Endothelial cell of umbilical vein (primary cell): ENCODE data around the gene PDLIM3. TPM values are rescaled to one million over a fixed set of nuclear protein-coding genes. Genes with fewer than 3 reads are reported as not detected.

ENCODE experiments used
- BruUV-seq: library from RNA; stranded (reverse); fragments of 400-500 nt; replicated peaks from 2 replicates; lab custom pipeline; 2021; lab: Mats Ljungman, UMichigan
- CTCF ChIA-PET: fragments of 300-600, 350-600 bp; sonication (Branson Sonifier 250); formaldehyde crosslinking; loops from one replicate; lab custom pipeline; 2021; ENCODE audit warnings: antibody characterized with exemption, inconsistent platforms; lab: Charles Lee
- POLR2A ChIA-PET: fragments of 300-600, 350-600 bp; sonication (Branson Sonifier 250); formaldehyde crosslinking; loops from one replicate; lab custom pipeline; 2021; ENCODE audit warnings: antibody characterized with exemption, inconsistent platforms; lab: Charles Lee
- DNase-seq: peaks from one replicate; pipeline ENCODE4 v3.0.0-alpha.2; 2011; ENCODE audit warnings: low read depth, low spot score
- FAIRE-seq: peaks from 2 replicates; lab custom pipeline; 2011; peaks lifted over from hg19 to GRCh38; lab: Jason Lieb, UNC
- H2AFZ ChIP-seq: 2 replicates; pipeline ENCODE4 v1.6.0; 2012; ENCODE audit warnings: low read depth, low read length, control low read depth, inconsistent platforms
- H3K27ac ChIP-seq: 2 replicates; pipeline ENCODE4 v1.5.1; 2011; ENCODE audit warnings: low read depth, mild to moderate bottlenecking, control low read depth, low read length, moderate library complexity; ENCODE audit not compliant: insufficient read depth
- H3K27me3 ChIP-seq, 2 experiments: 2 replicates each; pipeline versions ENCODE4 v1.6.0 to v1.6.1; 2011; ENCODE audit warnings: low read length in 2 of 2, mixed read lengths in 1 of 2; ENCODE audit not compliant: control insufficient read depth in 2 of 2, insufficient read depth in 2 of 2
- H3K36me3 ChIP-seq, 2 experiments: 2 replicates in 1 of 2; 3 replicates in 1 of 2; pipeline ENCODE4 v1.5.1; 2011; ENCODE audit warnings: low read length in 2 of 2, mild to moderate bottlenecking in 1 of 2, moderate library complexity in 1 of 2; ENCODE audit not compliant: control insufficient read depth in 2 of 2, insufficient read depth in 2 of 2; ENCODE audit errors: extremely low read depth in 1 of 2
- H3K4me1 ChIP-seq: 3 replicates; pipeline ENCODE4 v1.5.1; 2011; ENCODE audit warnings: mild to moderate bottlenecking, low read length; ENCODE audit not compliant: control insufficient read depth, insufficient read depth; ENCODE audit errors: extremely low read depth
- H3K4me2 ChIP-seq: 2 replicates; pipeline ENCODE4 v1.6.1; 2011; ENCODE audit warnings: low read length, control low read depth, mixed read lengths; ENCODE audit not compliant: insufficient read depth
- H3K4me3 ChIP-seq, 3 experiments: fragments of 200-600 bp in 1 of 3; sonication (generic), shearing (Covaris generic) in 1 of 3; replicated peaks in 1 of 3; 2 replicates each; pipeline ENCODE4 v1.5.1; 2011 to 2016; ENCODE audit warnings: control low read depth in 3 of 3, low read length in 3 of 3, mild to moderate bottlenecking in 2 of 3, inconsistent platforms in 1 of 3, low read depth in 1 of 3, moderate library complexity in 1 of 3; ENCODE audit not compliant: insufficient read depth in 1 of 3
- H3K79me2 ChIP-seq: 2 replicates; pipeline ENCODE4 v1.6.0; 2012; ENCODE audit warnings: low read length, inconsistent platforms; ENCODE audit not compliant: control insufficient read depth, insufficient read depth
- H3K9ac ChIP-seq: replicated peaks from 2 replicates; pipeline ENCODE3; 2011; ENCODE audit warnings: low read length, control low read depth; ENCODE audit not compliant: insufficient read depth; ENCODE audit errors: extremely low read depth
- H3K9me1 ChIP-seq: replicated peaks from 3 replicates; pipeline ENCODE4 v1.6.0; 2011; ENCODE audit warnings: mild to moderate bottlenecking, low read length; ENCODE audit not compliant: control insufficient read depth, insufficient read depth; ENCODE audit errors: extremely low read depth
- H3K9me3 ChIP-seq: replicated peaks from 2 replicates; pipeline ENCODE4 v1.5.1; 2012; ENCODE audit warnings: low read length, inconsistent platforms; ENCODE audit not compliant: control insufficient read depth, insufficient read depth
- H4K20me1 ChIP-seq: replicated peaks from 2 replicates; pipeline ENCODE3; 2011; ENCODE audit warnings: mild to moderate bottlenecking, low read length; ENCODE audit not compliant: control insufficient read depth, insufficient read depth; ENCODE audit errors: extremely low read depth
- CTCF ChIP-seq, 2 donors: IDR thresholded peaks; 1 replicate in 1 of 2; 2 replicates in 1 of 2; pipeline ENCODE4 v1.5.1; 2011; ENCODE audit warnings: low read length in 2 of 2, mild to moderate bottlenecking in 2 of 2, moderate library complexity in 2 of 2, control low read depth in 1 of 2, inconsistent platforms in 1 of 2, low read depth in 1 of 2; ENCODE audit not compliant: insufficient read depth in 1 of 2; ENCODE audit errors: extremely low read depth in 1 of 2
- EZH2 ChIP-seq: IDR thresholded peaks from 2 replicates; pipeline ENCODE4 v1.6.1; 2012; ENCODE audit warnings: borderline replicate concordance, low read depth, mild to moderate bottlenecking, moderate library complexity, low read length, inconsistent platforms; ENCODE audit not compliant: severe bottlenecking
- FOS ChIP-seq: IDR thresholded peaks from 2 replicates; pipeline ENCODE4 v1.6.1; 2011; ENCODE audit warnings: mild to moderate bottlenecking, low read length, moderate library complexity, borderline replicate concordance; ENCODE audit not compliant: insufficient read depth
- GATA2 ChIP-seq: IDR thresholded peaks from 2 replicates; pipeline ENCODE4 v1.7.0; 2011; ENCODE audit warnings: low read depth, mild to moderate bottlenecking, moderate library complexity, mixed read lengths, low read length; ENCODE audit not compliant: insufficient read length, insufficient read depth
- JUN ChIP-seq: IDR thresholded peaks from 2 replicates; pipeline ENCODE4 v1.6.1; 2011; ENCODE audit warnings: borderline replicate concordance, low read depth; ENCODE audit not compliant: insufficient read length, insufficient read depth
- MAX ChIP-seq: IDR thresholded peaks from 2 replicates; pipeline ENCODE4 v1.6.1; 2011; ENCODE audit not compliant: insufficient read depth, insufficient read length
- MYC ChIP-seq: IDR thresholded peaks from one replicate; pipeline ENCODE4 v1.6.1; 2011; ENCODE audit warnings: mild to moderate bottlenecking, low read depth, low read length
- POLR2A ChIP-seq: IDR thresholded peaks from 2 replicates; pipeline ENCODE4 v1.6.1; 2012; ENCODE audit warnings: low read depth, mild to moderate bottlenecking, control low read depth, low read length
- POLR2AphosphoS5 ChIP-seq: IDR thresholded peaks from 2 replicates; pipeline ENCODE4 v1.6.1; 2012; ENCODE audit warnings: low read depth, mild to moderate bottlenecking, control low read depth, low read length, moderate library complexity; ENCODE audit not compliant: insufficient read depth
- dilution Hi-C: fragments of 300-500 bp; cut with MboI; formaldehyde crosslinking; loops from one replicate; pipeline ENCODE4 v1.15.0; 2019; ENCODE audit warnings: low sequenced_read_pairs; ENCODE audit not compliant: extremely low pct_ligation_motif_present
- intact Hi-C: fragments of 100-400 bp; cut with micrococcal nuclease; formaldehyde crosslinking; loops from one replicate; pipeline ENCODE4 v1.10.0; 2022
- polyA plus RNA-seq, 4 experiments: library from polyadenylated mRNA; depleted of rRNA in 3 of 4; stranded (reverse) in 3 of 4; unstranded in 1 of 4; fragments of >200 nt; gene quantifications; 2 replicates each; pipeline versions ENCODE4 v1.2.1 to v1.2.3, GENCODE V29; 2011 to 2012; ENCODE audit warnings: missing spikeins in 1 of 4
- total RNA-seq: library from RNA; stranded (reverse); gene quantifications from 2 replicates; pipeline ENCODE4 v1.2.3, GENCODE V29; 2021

Gene PDLIM3
- total and polyA plus RNA-seq, 2 donors (not counting 3 experiments of a cell fraction or from before 2014, with no cell fraction given) = 9.7 to 17.6 TPM

GRCh38 chr4:185536411-185536709, 1.1 kb upstream of the PDLIM3 start:
- H3K27me3 ChIP-seq = peaks cover 0 to 6% of the 10 kb centered on the region in 2 experiments
- no peak overlapping the region for H3K9ac ChIP-seq

More at GRCh38 chr4:185536411-185536709, 1.1 kb upstream of the PDLIM3 start:
- dilution Hi-C loops = no loop called here
- BruUV-seq = no TSS peak
- Histone ChIP-seq H4K20me1 (no peaks in the 10 kb centered on the region), H3K9me1 (no peaks in the 10 kb centered on the region), H2AFZ (no peak overlapping the region), H3K27ac (no peak overlapping the region), H3K9me3 (no peaks in the 10 kb centered on the region), H3K36me3 (no peaks in the 10 kb centered on the region), H3K4me3 (no peak overlapping the region), H3K4me2 (no peak overlapping the region), H3K79me2 (no peaks in the 10 kb centered on the region), H3K4me1 (peaks cover 10% of the 10 kb centered on the region)
- ChIA-PET POLR2A (interaction anchor here (0.7 to 2.0 kb wide), 2 partner anchors 17 to 62 kb away, joined by 4 to 6 read pairs; no protein-coding TSS in a partner anchor), CTCF (interaction anchor here (0.7 to 4.5 kb wide), 9 partner anchors 8 to 502 kb away, joined by 3 to 36 read pairs (median 4); partner anchors contain the start of gene CCDC110)
- DNase-seq = no peak
- intact Hi-C loops = no loop called here
- no peak for TF ChIP-seq POLR2A
- no peak for TF ChIP-seq EZH2
- TF ChIP-seq JUN = no peak
- no peak for TF ChIP-seq FOS
- no peak for TF ChIP-seq MYC
- no peak for TF ChIP-seq POLR2AphosphoS5
- no peak for TF ChIP-seq CTCF (IDR thresholded peaks at IDR 0.05; ENCODE audit: extremely low read depth in 1 of 2, insufficient read depth in 1 of 2, low read depth in 1 of 2, low read length in 2 of 2)
- no peak for TF ChIP-seq MAX
- no peak for TF ChIP-seq GATA2
- peak; percentile 28 for FAIRE-seq
